ENCODE results near the gene FAM124A. TPM values are rescaled to one million over a fixed set of nuclear protein-coding genes. Genes with fewer than 3 reads are reported as not detected.

Gene FAM124A
- total and polyA plus RNA-seq, 2 donors (not counting 3 experiments of a cell fraction or from before 2014, with no cell fraction given) = 3.8 to 9.9 TPM

GRCh38 chr13:51221108-51221507 is 1.1 kb upstream of the FAM124A start:
- Histone ChIP-seq H3K9me3 (replicated peaks; ENCODE audit: control insufficient read depth, insufficient read depth, low read length) (no peaks in the 10 kb centered on the region), H3K4me2 (ENCODE audit: insufficient read depth, low read length) (peak overlapping the region; percentile 72), H3K79me2 (ENCODE audit: control insufficient read depth, insufficient read depth, low read length) (no peaks in the 10 kb centered on the region), H4K20me1 (replicated peaks; ENCODE audit: control insufficient read depth, extremely low read depth, insufficient read depth, low read length) (no peaks in the 10 kb centered on the region), H3K27me3 (ENCODE audit: control insufficient read depth in 2 of 2, insufficient read depth in 2 of 2, low read length in 2 of 2) (no peaks in the 10 kb centered on the region), H3K4me3 (replicated peaks in 1 of 3; ENCODE audit: insufficient read depth in 1 of 3, low read depth in 1 of 3, low read length in 3 of 3) (no peak overlapping the region), H3K36me3 (ENCODE audit: control insufficient read depth in 2 of 2, extremely low read depth in 1 of 2, insufficient read depth in 2 of 2, low read length in 2 of 2) (no peaks in the 10 kb centered on the region), H3K4me1 (ENCODE audit: control insufficient read depth, extremely low read depth, insufficient read depth, low read length) (peaks cover 7% of the 10 kb centered on the region), H3K27ac (ENCODE audit: insufficient read depth, low read depth, low read length) (no peak overlapping the region), H2AFZ (ENCODE audit: low read depth, low read length) (no peak overlapping the region), H3K9ac (replicated peaks; ENCODE audit: extremely low read depth, insufficient read depth, low read length) (no peak overlapping the region), H3K9me1 (replicated peaks; ENCODE audit: control insufficient read depth, extremely low read depth, insufficient read depth, low read length) (no peaks in the 10 kb centered on the region)
- no peak for FAIRE-seq
- ChIA-PET CTCF (interaction anchor here (0.9 to 1.2 kb wide), 2 partner anchors 65 kb away, joined by 6 read pairs; no protein-coding TSS in a partner anchor), POLR2A (no interaction called here)
- DNase-seq (ENCODE audit: low read depth, low spot score) = no peak
- dilution Hi-C loops (cut with MboI; ENCODE audit: extremely low pct_ligation_motif_present, low sequenced_read_pairs) = no loop called here
- TF ChIP-seq POLR2A (IDR thresholded peaks at IDR 0.05; ENCODE audit: low read depth, low read length) (no peak), GATA2 (IDR thresholded peaks at IDR 0.05; ENCODE audit: insufficient read depth, insufficient read length, low read depth, low read length) (no peak), EZH2 (IDR thresholded peaks at IDR 0.05; ENCODE audit: borderline replicate concordance, low read depth, low read length, severe bottlenecking) (no peak)
- intact Hi-C loops (cut with micrococcal nuclease) = loop anchor here (5.0 to 10.0 kb wide), 3 partner anchors 154 to 574 kb away; partner anchors contain the start of gene WDFY2
- no TSS peak for BruUV-seq (replicated peaks)

- ChIA-PET CTCF (interaction anchor here (0.9 kb wide), 1 partner anchor 64 kb away, joined by 6 read pairs; no protein-coding TSS in a partner anchor), POLR2A (no interaction called here)
- peak overlapping the region; percentile 72 for H3K4me2 ChIP-seq (ENCODE audit: insufficient read depth, low read length)
- no peaks in the 10 kb centered on the region for H3K9me1 ChIP-seq (replicated peaks; ENCODE audit: control insufficient read depth, extremely low read depth, insufficient read depth, low read length)
- no peaks in the 10 kb centered on the region for H3K27me3 ChIP-seq (ENCODE audit: control insufficient read depth in 2 of 2, insufficient read depth in 2 of 2, low read length in 2 of 2)
- H3K79me2 ChIP-seq (ENCODE audit: control insufficient read depth, insufficient read depth, low read length) = no peaks in the 10 kb centered on the region
- H4K20me1 ChIP-seq (replicated peaks; ENCODE audit: control insufficient read depth, extremely low read depth, insufficient read depth, low read length) = no peaks in the 10 kb centered on the region
- H2AFZ ChIP-seq (ENCODE audit: low read depth, low read length) = peak overlapping the region; percentile 71
- FAIRE-seq (no peak), DNase-seq (ENCODE audit: low read depth, low spot score) (no peak)
- H3K9me3 ChIP-seq (replicated peaks; ENCODE audit: control insufficient read depth, insufficient read depth, low read length) = no peaks in the 10 kb centered on the region
- no TSS peak for BruUV-seq (replicated peaks)
- no peak for TF ChIP-seq MYC (IDR thresholded peaks at IDR 0.05; ENCODE audit: low read depth, low read length)
- no peak for TF ChIP-seq POLR2A (IDR thresholded peaks at IDR 0.05; ENCODE audit: low read depth, low read length)
- no peak for TF ChIP-seq FOS (IDR thresholded peaks at IDR 0.05; ENCODE audit: borderline replicate concordance, insufficient read depth, low read length)
- TF ChIP-seq EZH2 (IDR thresholded peaks at IDR 0.05; ENCODE audit: borderline replicate concordance, low read depth, low read length, severe bottlenecking) = no peak
- no peak for TF ChIP-seq MAX (IDR thresholded peaks at IDR 0.05; ENCODE audit: insufficient read depth, insufficient read length)
- no peak for TF ChIP-seq CTCF (IDR thresholded peaks at IDR 0.05; ENCODE audit: extremely low read depth in 1 of 2, insufficient read depth in 1 of 2, low read depth in 1 of 2, low read length in 2 of 2)
- no peak for TF ChIP-seq POLR2AphosphoS5 (IDR thresholded peaks at IDR 0.05; ENCODE audit: insufficient read depth, low read depth, low read length)
- TF ChIP-seq GATA2 (IDR thresholded peaks at IDR 0.05; ENCODE audit: insufficient read depth, insufficient read length, low read depth, low read length) = no peak
- no peak for TF ChIP-seq JUN (IDR thresholded peaks at IDR 0.05; ENCODE audit: borderline replicate concordance, insufficient read depth, insufficient read length, low read depth)
- H3K36me3 ChIP-seq (ENCODE audit: control insufficient read depth in 2 of 2, extremely low read depth in 1 of 2, insufficient read depth in 2 of 2, low read length in 2 of 2) = no peaks in the 10 kb centered on the region
- no peak overlapping the region for H3K9ac ChIP-seq (replicated peaks; ENCODE audit: extremely low read depth, insufficient read depth, low read length)
- H3K27ac ChIP-seq (ENCODE audit: insufficient read depth, low read depth, low read length) = no peak overlapping the region
- H3K4me3 ChIP-seq (replicated peaks in 1 of 3; ENCODE audit: insufficient read depth in 1 of 3, low read depth in 1 of 3, low read length in 3 of 3) = peak overlapping the region; percentile 1 to 64 (median 37)
- dilution Hi-C loops (cut with MboI; ENCODE audit: extremely low pct_ligation_motif_present, low sequenced_read_pairs) = no loop called here
- H3K4me1 ChIP-seq (ENCODE audit: control insufficient read depth, extremely low read depth, insufficient read depth, low read length) = peaks cover 7% of the 10 kb centered on the region
- intact Hi-C loops (cut with micrococcal nuclease) = loop anchor here (1.0 to 10.0 kb wide), 6 partner anchors 65 to 573 kb away; partner anchors contain the start of genes INTS6 and WDFY2
Observed at GRCh38 chr13:51221674-51222036, 543 bp upstream of the FAM124A start.

Measured in endothelial cell of umbilical vein (primary cell).